Neural crest cell (in vitro differentiated cells): ENCODE data around the gene FBH1. TPM values are rescaled to one million over a fixed set of nuclear protein-coding genes. Genes with fewer than 3 reads are reported as not detected.

Experiments used
- DNase-seq: peaks from one replicate; pipeline ENCODE4 v3.0.0; 2021; ENCODE audit warnings: low read depth, mixed read lengths, low spot score
- H3K27ac Mint-ChIP-seq: one replicate; pipeline ENCODE4 v1.8.0; 2021; ENCODE audit warnings: mild to moderate bottlenecking, mixed read lengths; ENCODE audit not compliant: unreplicated experiment
- H3K27me3 Mint-ChIP-seq: 2 replicates; pipeline ENCODE4 v1.8.0; 2021; ENCODE audit warnings: low read depth, mild to moderate bottlenecking, mixed read lengths
- H3K36me3 Mint-ChIP-seq: 2 replicates; pipeline ENCODE4 v1.8.0; 2021; ENCODE audit warnings: low read depth, mild to moderate bottlenecking, mixed read lengths
- H3K4me1 Mint-ChIP-seq: 2 replicates; pipeline ENCODE4 v1.8.0; 2021; ENCODE audit warnings: mixed read lengths
- H3K4me3 Mint-ChIP-seq: one replicate; pipeline ENCODE4 v1.8.0; 2021; ENCODE audit warnings: mild to moderate bottlenecking, mixed read lengths
- H3K9me3 Mint-ChIP-seq: 2 replicates; pipeline ENCODE4 v1.8.0; 2021; ENCODE audit warnings: mixed read lengths
- CTCF ChIP-seq: fragments of 200-600 bp; sonication (generic); conservative IDR thresholded peaks from 2 replicates; pipeline ENCODE4 v1.5.0; 2021; ENCODE audit warnings: antibody characterized with exemption, mild to moderate bottlenecking
- total RNA-seq: library from RNA; stranded (reverse); gene quantifications from 2 replicates; pipeline ENCODE4 v1.2.1, GENCODE V29; 2021

The FBH1 gene
- total RNA-seq, 1 donor from 2014 or later, result 73.7 TPM

DNA sequence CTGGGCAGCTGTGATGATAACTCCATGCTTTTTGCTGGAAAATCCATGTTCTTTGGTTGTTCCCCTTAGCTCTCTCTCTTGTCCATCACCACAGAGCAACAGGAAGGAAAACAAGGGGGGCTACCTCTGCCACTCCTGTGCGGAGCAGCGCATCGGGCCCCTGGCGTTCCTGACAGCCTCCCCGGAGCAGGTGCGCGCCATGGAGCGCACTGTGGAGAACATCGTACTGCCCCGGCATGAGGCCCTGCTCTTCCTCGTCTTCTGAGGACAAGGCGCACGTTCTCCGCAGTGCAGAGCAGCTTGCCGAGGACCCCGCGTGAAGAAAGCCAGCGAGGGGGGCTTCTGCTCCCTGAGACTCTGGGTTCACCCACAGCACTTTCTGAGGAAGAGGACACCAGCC lies 47.0 kb downstream of the FBH1 start:
- H3K4me3 Mint-ChIP-seq, result no peak overlapping the region
- DNase-seq, result no peak
- no peak for TF ChIP-seq CTCF
- no peaks in the 10 kb centered on the region for H3K9me3 Mint-ChIP-seq
- H3K36me3 Mint-ChIP-seq, result peaks cover 17% of the 10 kb centered on the region
- H3K27ac Mint-ChIP-seq, result no peak overlapping the region
- H3K4me1 Mint-ChIP-seq, result no peaks in the 10 kb centered on the region
- H3K27me3 Mint-ChIP-seq, result no peaks in the 10 kb centered on the region

DNA sequence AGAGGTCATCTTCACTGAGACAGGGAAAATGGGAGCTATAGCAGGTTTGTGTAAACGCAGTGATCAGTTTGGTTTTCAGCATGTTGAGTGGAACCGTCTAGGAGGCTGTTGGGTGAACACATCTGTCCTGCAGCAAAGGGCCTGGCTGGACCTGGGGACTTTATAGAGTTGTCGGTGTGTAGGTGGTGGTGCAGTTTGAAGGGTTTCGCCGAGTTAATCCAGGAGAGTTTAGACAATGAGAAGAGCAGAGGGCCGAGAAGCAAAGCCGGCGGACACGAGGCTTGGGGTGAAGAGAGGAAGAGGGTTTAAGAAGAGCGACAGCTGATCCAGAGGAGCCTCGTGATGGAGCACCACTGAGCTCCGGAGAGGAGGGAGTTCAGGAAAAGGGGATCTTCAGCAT lies 48.2 kb downstream of the FBH1 start:
- H3K9me3 Mint-ChIP-seq, result no peaks in the 10 kb centered on the region
- no peaks in the 10 kb centered on the region for H3K4me1 Mint-ChIP-seq

DNA sequence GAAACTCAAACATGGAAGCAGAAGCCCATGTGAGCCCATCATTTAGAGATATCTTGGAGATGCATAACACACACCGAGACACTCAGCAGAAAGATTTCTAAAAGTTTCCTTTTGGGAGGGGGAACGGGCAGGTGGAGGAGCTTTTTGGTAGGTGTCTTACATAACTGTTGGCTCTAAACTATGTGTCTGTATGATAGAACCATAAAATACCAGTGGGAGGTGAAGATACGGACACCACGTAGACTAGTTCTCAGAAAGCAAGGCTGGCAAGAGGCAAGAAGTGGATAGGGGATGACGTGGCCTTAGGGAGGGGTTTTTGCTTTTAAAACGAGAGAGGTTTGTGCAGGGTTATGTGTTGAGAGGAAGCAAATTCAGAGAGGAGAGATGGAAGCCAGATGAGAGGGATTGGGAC lies 50.8 kb downstream of the FBH1 start:
- peaks cover 17% of the 10 kb centered on the region for H3K36me3 Mint-ChIP-seq
- H3K4me3 Mint-ChIP-seq, result no peak overlapping the region
- no peaks in the 10 kb centered on the region for H3K4me1 Mint-ChIP-seq
- H3K27ac Mint-ChIP-seq, result no peak overlapping the region
- no peak for TF ChIP-seq CTCF
- H3K27me3 Mint-ChIP-seq, result no peaks in the 10 kb centered on the region
- no peak for DNase-seq
- H3K9me3 Mint-ChIP-seq, result no peaks in the 10 kb centered on the region

More for the DNA sequence above, 48.2 kb downstream of the FBH1 start:
- Mint-ChIP-seq H3K4me3 (no peak overlapping the region), H3K36me3 (peaks cover 17% of the 10 kb centered on the region), H3K27ac (peak overlapping the region; percentile 46), H3K27me3 (no peaks in the 10 kb centered on the region)
- no peak for DNase-seq
- TF ChIP-seq CTCF, result no peak

- Mint-ChIP-seq H3K9me3 (no peaks in the 10 kb centered on the region), H3K4me3 (no peak overlapping the region), H3K36me3 (peaks cover 13% of the 10 kb centered on the region), H3K27ac (no peak overlapping the region), H3K27me3 (no peaks in the 10 kb centered on the region), H3K4me1 (no peaks in the 10 kb centered on the region)
- TF ChIP-seq CTCF, result no peak
- no peak for DNase-seq
Observed at GRCh38 chr10:5941579-5941978, 51.5 kb downstream of the FBH1 start.

DNA sequence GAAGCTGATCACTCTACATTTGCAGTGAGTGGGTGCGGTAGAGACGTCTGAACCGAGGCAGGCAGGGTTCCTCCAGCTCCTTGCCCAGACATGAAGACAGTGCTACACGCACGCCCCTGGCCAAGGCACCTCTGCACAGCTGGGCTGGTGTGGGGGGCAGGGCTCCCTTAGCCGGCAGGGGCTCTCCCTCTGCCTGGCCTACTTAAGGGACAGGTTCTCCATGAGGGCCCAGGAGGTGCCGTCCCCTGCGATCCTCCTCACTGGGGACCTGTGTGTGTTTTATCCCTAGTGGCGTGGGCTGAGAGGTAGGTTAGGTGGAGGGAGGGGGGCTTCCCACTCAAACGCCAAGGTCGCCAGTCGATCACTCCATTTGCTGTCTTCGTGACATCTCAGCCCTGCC lies 52.0 kb downstream of the FBH1 start:
- no peak for DNase-seq
- Mint-ChIP-seq H3K4me3 (no peak overlapping the region), H3K9me3 (no peaks in the 10 kb centered on the region), H3K27ac (no peak overlapping the region), H3K4me1 (no peaks in the 10 kb centered on the region), H3K36me3 (peaks cover 12% of the 10 kb centered on the region), H3K27me3 (no peaks in the 10 kb centered on the region)
- no peak for TF ChIP-seq CTCF

DNA sequence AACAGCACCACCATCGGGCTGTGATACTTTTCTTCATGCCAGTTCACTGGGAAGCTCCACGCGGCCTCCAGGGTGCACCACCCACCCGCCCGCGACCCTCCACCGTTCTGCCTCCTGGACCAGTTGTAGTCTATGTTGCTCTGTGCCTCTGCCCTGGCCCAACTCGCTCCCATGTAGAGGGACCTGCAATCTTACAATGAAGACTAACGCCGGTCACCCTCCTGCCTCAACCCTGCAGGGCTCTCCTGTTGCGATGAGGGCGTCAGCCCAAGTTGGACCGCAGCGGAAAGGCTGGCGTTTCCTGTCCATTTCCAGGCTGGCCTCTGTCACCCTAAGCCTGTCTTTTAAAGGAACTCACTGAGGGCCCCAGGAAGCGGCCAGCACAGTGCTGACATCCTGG lies 52.4 kb downstream of the FBH1 start:
- no peaks in the 10 kb centered on the region for H3K27me3 Mint-ChIP-seq
- H3K27ac Mint-ChIP-seq, result no peak overlapping the region
- DNase-seq, result no peak
- no peak overlapping the region for H3K4me3 Mint-ChIP-seq
- no peak for TF ChIP-seq CTCF
- H3K36me3 Mint-ChIP-seq, result peaks cover 12% of the 10 kb centered on the region
- no peaks in the 10 kb centered on the region for H3K9me3 Mint-ChIP-seq
- H3K4me1 Mint-ChIP-seq, result no peaks in the 10 kb centered on the region
